LNCaP clone FGC (cell line): ENCODE results near the gene LAGE3.

Experiments
- DNase-seq: peaks from one replicate; pipeline ENCODE4 v3.0.0-alpha.2; 2011; ENCODE audit warnings: low read depth
- H3K4me3 ChIP-seq: 2 replicates; pipeline ENCODE4 v1.5.1; 2011; ENCODE audit warnings: mild to moderate bottlenecking, low read depth, low read length, control low read depth
- TF ChIP-seq, protein P1 (sequence below): IDR thresholded peaks from 2 replicates; pipeline ENCODE4 v1.5.1; 2012; ENCODE audit warnings: mild to moderate bottlenecking; ENCODE audit not compliant: control insufficient read depth, insufficient read depth; ENCODE audit errors: extremely low read depth

The LAGE3 gene

DNA sequence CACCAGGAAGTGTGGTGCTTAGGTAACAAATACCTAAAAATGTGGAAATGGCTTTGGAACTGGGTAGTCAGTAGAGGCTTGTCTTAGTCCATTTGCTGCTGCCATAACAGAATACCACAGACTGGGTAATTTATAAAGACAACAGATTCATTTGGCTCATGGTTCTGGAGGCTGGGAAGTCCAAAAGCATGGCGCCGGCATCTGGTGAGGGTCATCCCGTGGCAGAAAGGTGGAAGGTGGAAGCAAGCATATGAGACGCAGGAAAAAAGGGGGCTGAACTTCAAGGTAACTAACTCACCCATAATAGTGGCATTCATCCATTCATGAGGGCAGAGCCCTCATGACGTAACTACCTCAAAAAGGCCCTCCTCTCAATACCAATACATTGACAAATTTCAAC lies 30.4 kb upstream of the LAGE3 start:
- no peak overlapping the region for H3K4me3 ChIP-seq
- DNase-seq = no peak
- TF ChIP-seq, protein P1, sequence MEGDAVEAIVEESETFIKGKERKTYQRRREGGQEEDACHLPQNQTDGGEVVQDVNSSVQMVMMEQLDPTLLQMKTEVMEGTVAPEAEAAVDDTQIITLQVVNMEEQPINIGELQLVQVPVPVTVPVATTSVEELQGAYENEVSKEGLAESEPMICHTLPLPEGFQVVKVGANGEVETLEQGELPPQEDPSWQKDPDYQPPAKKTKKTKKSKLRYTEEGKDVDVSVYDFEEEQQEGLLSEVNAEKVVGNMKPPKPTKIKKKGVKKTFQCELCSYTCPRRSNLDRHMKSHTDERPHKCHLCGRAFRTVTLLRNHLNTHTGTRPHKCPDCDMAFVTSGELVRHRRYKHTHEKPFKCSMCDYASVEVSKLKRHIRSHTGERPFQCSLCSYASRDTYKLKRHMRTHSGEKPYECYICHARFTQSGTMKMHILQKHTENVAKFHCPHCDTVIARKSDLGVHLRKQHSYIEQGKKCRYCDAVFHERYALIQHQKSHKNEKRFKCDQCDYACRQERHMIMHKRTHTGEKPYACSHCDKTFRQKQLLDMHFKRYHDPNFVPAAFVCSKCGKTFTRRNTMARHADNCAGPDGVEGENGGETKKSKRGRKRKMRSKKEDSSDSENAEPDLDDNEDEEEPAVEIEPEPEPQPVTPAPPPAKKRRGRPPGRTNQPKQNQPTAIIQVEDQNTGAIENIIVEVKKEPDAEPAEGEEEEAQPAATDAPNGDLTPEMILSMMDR = no peak

DNA sequence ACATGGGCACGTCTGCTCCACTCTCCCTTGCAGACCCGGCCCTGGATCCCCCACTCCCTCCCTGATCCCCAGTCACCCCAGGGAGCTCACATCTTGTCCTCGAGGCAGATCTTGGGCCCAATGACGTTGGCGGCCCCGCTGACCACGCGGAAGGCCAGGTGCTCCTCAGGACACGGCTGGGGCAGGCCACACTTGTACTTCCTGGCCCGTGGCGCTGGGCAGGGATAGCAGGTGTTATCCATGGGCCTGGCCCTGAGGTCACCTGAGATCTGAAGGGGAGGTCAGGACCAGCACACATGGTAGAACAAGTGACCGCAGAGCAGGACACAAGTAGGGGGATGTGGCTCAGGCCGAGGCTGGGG lies 29.3 kb upstream of the LAGE3 start:
- TF ChIP-seq, protein P1 = no peak
- DNase-seq = no peak
- H3K4me3 ChIP-seq = no peak overlapping the region

DNA sequence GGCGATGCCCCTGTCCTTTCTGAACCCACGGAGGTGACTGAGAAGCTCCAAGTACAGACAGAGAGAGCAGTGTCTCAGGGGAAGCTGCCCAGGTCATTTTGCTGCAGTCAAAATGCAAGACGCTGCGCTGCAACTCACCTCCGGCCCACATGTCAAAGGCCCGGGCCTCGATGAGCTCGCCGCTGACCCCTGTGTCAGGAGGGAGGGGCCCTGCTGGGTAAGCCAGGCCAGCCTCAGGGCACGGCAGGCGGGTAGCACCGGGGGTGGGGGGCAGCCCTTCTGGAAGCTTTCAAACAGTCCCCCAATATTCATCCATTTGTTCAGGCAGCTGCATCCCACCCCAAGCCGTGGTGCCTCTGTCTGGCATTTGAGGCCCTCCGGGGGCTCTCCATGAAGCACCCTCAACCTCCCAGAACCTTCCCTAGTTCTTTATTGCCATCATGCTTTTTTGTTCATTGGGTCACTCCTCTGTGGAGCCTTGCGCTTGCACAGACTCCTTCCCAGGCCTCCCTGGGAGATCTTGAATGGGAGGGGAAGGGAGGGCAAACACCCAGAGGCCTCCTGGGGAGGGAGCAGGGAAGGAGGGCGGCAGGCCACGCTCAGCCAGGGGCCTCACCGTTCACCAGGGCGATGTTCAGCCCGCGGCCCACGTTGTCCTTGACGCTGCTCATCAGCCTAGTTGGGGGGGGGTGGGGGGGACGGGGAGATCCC lies 28.7 kb upstream of the LAGE3 start:
- DNase-seq = no peak

DNA sequence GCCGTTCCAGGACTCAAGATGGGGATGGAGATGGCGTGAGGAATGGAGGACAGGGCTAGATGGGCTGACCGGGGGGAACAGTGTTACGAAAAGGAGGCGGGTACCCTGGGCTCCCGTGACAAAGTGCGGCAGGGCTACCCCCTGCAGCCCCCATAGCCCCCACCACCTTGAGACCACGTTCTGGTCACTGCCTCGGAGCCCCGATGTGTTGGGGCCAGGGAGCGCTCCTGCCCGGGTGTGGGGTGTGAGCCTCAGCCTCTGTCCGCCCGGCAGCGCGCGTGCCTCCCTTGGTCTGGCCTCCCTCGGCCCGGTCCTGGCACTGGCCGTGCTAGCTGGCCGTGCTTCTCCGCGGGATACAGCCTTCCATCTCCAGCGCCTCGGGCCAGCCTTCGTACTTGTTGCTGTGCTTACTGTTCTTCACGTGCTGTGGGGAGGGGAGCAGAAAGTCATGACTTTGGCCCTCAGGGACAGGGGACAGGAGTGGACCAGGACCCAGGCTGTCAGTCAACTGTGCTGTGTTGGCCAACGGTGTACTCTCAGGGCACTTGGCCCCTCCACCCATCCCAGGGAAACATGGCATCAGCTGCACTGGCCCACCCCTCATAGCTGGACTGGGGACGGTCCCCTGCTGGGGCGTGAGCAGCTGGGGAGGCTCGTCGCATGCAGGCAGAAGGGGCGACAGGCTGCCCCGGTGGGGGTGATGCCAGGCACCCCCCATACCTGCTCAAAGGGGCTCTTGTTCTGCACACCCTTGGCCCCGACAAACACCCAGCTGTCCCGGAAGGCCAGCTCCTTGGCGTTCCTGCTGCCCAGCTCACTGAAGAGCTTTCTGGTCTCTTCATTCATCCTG lies 27.6 kb upstream of the LAGE3 start:
- TF ChIP-seq, protein P1 = no peak
- H3K4me3 ChIP-seq = no peak overlapping the region
- DNase-seq = no peak

More for the DNA sequence above, 28.7 kb upstream of the LAGE3 start:
- TF ChIP-seq, protein P1 = no peak
- H3K4me3 ChIP-seq = no peak overlapping the region

DNA sequence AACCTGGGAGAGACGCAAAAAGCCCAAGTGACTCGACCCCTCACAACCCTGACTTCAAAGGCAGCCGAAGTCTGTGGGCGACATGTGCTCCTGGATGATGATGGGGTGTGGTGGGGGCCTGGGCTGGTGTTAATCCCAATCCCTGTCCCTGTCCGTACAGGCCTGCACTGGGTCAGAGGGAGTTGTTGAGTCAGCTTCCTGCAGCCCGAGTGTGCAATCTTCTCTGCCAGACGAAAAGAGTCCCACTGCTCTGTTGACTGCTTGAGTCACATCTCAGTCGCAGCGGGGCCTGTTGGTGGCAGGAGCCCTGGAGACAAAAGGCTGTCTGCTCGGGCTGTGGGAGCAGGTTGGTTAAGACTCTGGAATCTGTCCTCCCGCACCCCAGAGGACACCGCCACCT lies 26.7 kb upstream of the LAGE3 start:
- no peak for DNase-seq
- TF ChIP-seq, protein P1 = no peak
- H3K4me3 ChIP-seq = no peak overlapping the region

DNA sequence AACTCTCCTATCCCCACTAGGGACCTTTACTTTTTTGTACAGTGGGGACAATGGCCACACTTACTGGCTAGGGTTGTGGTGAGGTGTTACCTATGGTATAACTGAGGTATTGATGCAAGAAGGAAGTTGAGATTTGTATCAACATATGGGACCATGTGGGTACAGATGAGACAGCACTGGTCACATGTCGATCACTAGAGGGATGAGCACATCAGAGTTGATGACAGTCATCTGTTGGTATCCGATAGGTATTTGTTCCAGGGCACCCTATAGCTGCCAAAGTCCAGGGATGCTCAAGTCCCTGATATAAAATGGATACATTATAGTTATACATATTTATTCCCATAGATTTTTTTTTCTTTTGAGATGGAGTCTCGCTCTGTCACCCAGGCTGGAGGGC lies 23.9 kb upstream of the LAGE3 start:
- no peak for DNase-seq

More for the DNA sequence above, 23.9 kb upstream of the LAGE3 start:
- no peak overlapping the region for H3K4me3 ChIP-seq
- TF ChIP-seq, protein P1 = no peak
